Fibroblast of the aortic adventitia (primary cell): ENCODE data around the gene BASP1. TPM values are rescaled to one million over a fixed set of nuclear protein-coding genes. Genes with fewer than 3 reads are reported as not detected.

ENCODE experiments used
- DNase-seq: peaks from one replicate; pipeline ENCODE4 v3.0.0-alpha.2; 2010; ENCODE audit warnings: low read depth
- H3K4me3 ChIP-seq: 2 replicates; pipeline ENCODE4 v1.5.1; 2011; ENCODE audit warnings: low read depth, mild to moderate bottlenecking, control low read depth, low read length, moderate library complexity
- CTCF ChIP-seq: IDR thresholded peaks from 2 replicates; pipeline ENCODE4 v1.5.1; 2011; ENCODE audit warnings: mild to moderate bottlenecking, low read length, control low read depth, inconsistent platforms; ENCODE audit not compliant: insufficient read depth
- total RNA-seq: library from RNA; depleted of rRNA; stranded (reverse); fragments of >200 nt; gene quantifications from 2 replicates; pipeline ENCODE4 v1.2.3, GENCODE V29; 2012; ENCODE audit warnings: low replicate concordance

Gene BASP1
- total RNA-seq, 1 donor, result 18.5 TPM

GRCh38 chr5:17289681-17290539 is 72.5 kb downstream of the BASP1 start:
- DNase-seq, result peak; percentile 81
- no peak for TF ChIP-seq CTCF
- H3K4me3 ChIP-seq, result no peak overlapping the region

- TF ChIP-seq CTCF, result no peak
- no peak for DNase-seq
- H3K4me3 ChIP-seq, result no peak overlapping the region
These were observed 73.1 kb downstream of the BASP1 start for GRCh38 chr5:17290540-17290974.

GRCh38 chr5:17292434-17293015 is 75.1 kb downstream of the BASP1 start:
- TF ChIP-seq CTCF, result no peak
- H3K4me3 ChIP-seq, result no peak overlapping the region
- DNase-seq, result no peak

- no peak overlapping the region for H3K4me3 ChIP-seq
- TF ChIP-seq CTCF, result no peak
- DNase-seq, result no peak
These were observed 77.3 kb downstream of the BASP1 start for GRCh38 chr5:17294639-17295311.

- no peak overlapping the region for H3K4me3 ChIP-seq
- TF ChIP-seq CTCF, result no peak
- DNase-seq, result no peak
These were observed 78.2 kb downstream of the BASP1 start for GRCh38 chr5:17295671-17296070.

- no peak for TF ChIP-seq CTCF
- no peak overlapping the region for H3K4me3 ChIP-seq
- DNase-seq, result no peak
These were observed 84.7 kb downstream of the BASP1 start for GRCh38 chr5:17302106-17302505.
